IPS DF 6.9 (cell line): Measurements from ENCODE around the gene PTGS2.
"Not testable (repeated sequence)": the region's sequence is repeated elsewhere in the genome, so short reads cannot be mapped to it uniquely, and the experiment has no call there.

ENCODE experiments used
- DNase-seq: peaks from one replicate; pipeline ENCODE4 v3.0.0-alpha.2; 2013; ENCODE audit warnings: low read depth, low spot score
- H3K27ac ChIP-seq: one replicate; pipeline ENCODE4 v1.5.1; 2013; ENCODE audit warnings: low read length, control low read depth
- H3K27me3 ChIP-seq: 2 replicates; pipeline ENCODE4 v1.6.1; 2013; ENCODE audit warnings: mild to moderate bottlenecking, low read length; ENCODE audit not compliant: control insufficient read depth, insufficient read depth
- H3K36me3 ChIP-seq: 2 replicates; pipeline ENCODE4 v1.6.1; 2013; ENCODE audit warnings: low read length; ENCODE audit not compliant: control insufficient read depth, insufficient read depth
- H3K4me1 ChIP-seq: 2 replicates; pipeline ENCODE4 v1.6.1; 2013; ENCODE audit warnings: low read length; ENCODE audit not compliant: control insufficient read depth, insufficient read depth
- H3K4me3 ChIP-seq: 2 replicates; pipeline ENCODE4 v1.5.1; 2013; ENCODE audit warnings: mild to moderate bottlenecking, low read length
- H3K9me3 ChIP-seq: 2 replicates; pipeline ENCODE4 v1.6.1; 2013; ENCODE audit warnings: low read length, inconsistent platforms; ENCODE audit not compliant: control insufficient read depth, insufficient read depth
- WGBS: extraction: QIAGEN DNeasy Blood & Tissue Kit; methylation state at CpG from one replicate; pipeline ENCODE4 v1.1.7; 2013; ENCODE audit warnings: mixed read lengths, missing lambda C conversion rate; ENCODE audit not compliant: insufficient read length, insufficient coverage; 5-methylcytosine and 5-hydroxymethylcytosine counted together

PTGS2 gene

GRCh38 chr1:186670297-186671135 is 9.7 kb downstream of the PTGS2 start:
- no peak overlapping the region for H3K4me3 ChIP-seq
- H3K36me3 ChIP-seq: no peaks in the 10 kb centered on the region
- H3K27ac ChIP-seq: no peak overlapping the region
- H3K27me3 ChIP-seq: no peaks in the 10 kb centered on the region
- H3K4me1 ChIP-seq: no peaks in the 10 kb centered on the region
- WGBS: no CpG with 5 or more reads among the region's 2 CpGs
- no peaks in the 10 kb centered on the region for H3K9me3 ChIP-seq
- no peak for DNase-seq

GRCh38 chr1:186669784-186670183 is 10.4 kb downstream of the PTGS2 start:
- H3K36me3 ChIP-seq, H3K27ac ChIP-seq, DNase-seq, H3K27me3 ChIP-seq, H3K4me1 ChIP-seq, H3K9me3 ChIP-seq, H3K4me3 ChIP-seq: not testable (repeated sequence)
- WGBS: no CpG with 5 or more reads among the region's 3 CpGs

- WGBS: no CpG with 5 or more reads among the region's 8 CpGs
- not testable (repeated sequence) for H3K27ac ChIP-seq, H3K36me3 ChIP-seq, H3K4me3 ChIP-seq, DNase-seq, H3K27me3 ChIP-seq, H3K9me3 ChIP-seq, H3K4me1 ChIP-seq
These were observed 16.0 kb downstream of the PTGS2 start for GRCh38 chr1:186664217-186664616.

GRCh38 chr1:186662752-186663151 is 17.5 kb downstream of the PTGS2 start:
- Histone ChIP-seq H3K36me3 (no peaks in the 10 kb centered on the region), H3K4me1 (no peaks in the 10 kb centered on the region), H3K27me3 (no peaks in the 10 kb centered on the region), H3K27ac (no peak overlapping the region), H3K4me3 (no peak overlapping the region), H3K9me3 (no peaks in the 10 kb centered on the region)
- no peak for DNase-seq

- Histone ChIP-seq H3K4me1 (no peaks in the 10 kb centered on the region), H3K4me3 (no peak overlapping the region), H3K36me3 (no peaks in the 10 kb centered on the region), H3K27ac (no peak overlapping the region), H3K9me3 (no peaks in the 10 kb centered on the region), H3K27me3 (no peaks in the 10 kb centered on the region)
- DNase-seq: no peak
These were observed 20.3 kb downstream of the PTGS2 start for GRCh38 chr1:186659890-186660341.

DNA sequence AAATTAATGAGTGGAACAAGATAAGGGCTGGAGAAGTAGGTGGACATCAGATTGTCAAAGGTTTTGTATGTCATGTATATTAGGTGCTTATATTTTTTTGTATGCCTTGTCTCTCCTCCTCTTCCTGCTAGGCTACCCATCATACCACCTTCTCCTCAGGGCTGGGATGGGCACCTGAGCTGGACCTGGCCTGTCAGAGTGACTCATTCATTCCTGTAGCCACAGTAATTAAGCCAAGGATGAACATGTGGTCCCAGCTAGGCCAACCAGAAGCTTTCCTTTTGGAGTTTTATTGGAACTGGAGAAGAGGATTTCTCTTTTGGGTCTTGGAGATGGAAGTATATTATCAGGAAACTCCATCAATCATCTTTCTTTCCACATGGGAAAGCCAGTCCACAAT is 21.2 kb downstream of the PTGS2 start:
- no peak for DNase-seq
- Histone ChIP-seq H3K27ac (no peak overlapping the region), H3K9me3 (no peaks in the 10 kb centered on the region), H3K27me3 (no peaks in the 10 kb centered on the region), H3K36me3 (no peaks in the 10 kb centered on the region), H3K4me3 (no peak overlapping the region), H3K4me1 (no peaks in the 10 kb centered on the region)

- no peak for DNase-seq
These were observed 22.7 kb downstream of the PTGS2 start for GRCh38 chr1:186657481-186657880.

DNA sequence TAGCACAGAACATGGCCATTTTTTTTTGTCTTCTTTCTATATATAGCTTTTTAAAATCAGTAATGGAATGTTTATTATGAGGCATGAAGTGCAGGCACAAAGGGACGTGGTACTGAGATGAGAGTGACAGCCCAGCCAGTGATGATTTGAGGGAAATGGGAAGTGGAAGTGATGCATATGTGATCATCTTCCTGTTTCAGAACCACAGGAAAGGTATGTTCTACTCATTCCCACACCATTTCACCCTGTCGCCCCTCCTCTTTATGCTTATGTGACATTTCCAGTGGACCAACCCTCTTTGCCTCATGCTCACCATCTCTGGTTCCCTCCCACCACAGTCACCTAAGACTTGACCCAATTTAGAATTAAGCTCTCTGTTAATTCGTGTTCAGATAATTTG is 24.3 kb downstream of the PTGS2 start:
- DNase-seq: no peak
- H3K9me3 ChIP-seq: no peaks in the 10 kb centered on the region
- no peak overlapping the region for H3K27ac ChIP-seq
- no peaks in the 10 kb centered on the region for H3K27me3 ChIP-seq
- H3K4me1 ChIP-seq: no peaks in the 10 kb centered on the region
- no peaks in the 10 kb centered on the region for H3K36me3 ChIP-seq
- no CpG with 5 or more reads among the region's 3 CpGs for WGBS
- H3K4me3 ChIP-seq: no peak overlapping the region

More at GRCh38 chr1:186657481-186657880, 22.7 kb downstream of the PTGS2 start:
- Histone ChIP-seq H3K36me3 (no peaks in the 10 kb centered on the region), H3K9me3 (no peaks in the 10 kb centered on the region), H3K4me1 (no peaks in the 10 kb centered on the region), H3K27ac (no peak overlapping the region), H3K27me3 (no peaks in the 10 kb centered on the region), H3K4me3 (no peak overlapping the region)
- no CpG with 5 or more reads among the region's 2 CpGs for WGBS

DNA sequence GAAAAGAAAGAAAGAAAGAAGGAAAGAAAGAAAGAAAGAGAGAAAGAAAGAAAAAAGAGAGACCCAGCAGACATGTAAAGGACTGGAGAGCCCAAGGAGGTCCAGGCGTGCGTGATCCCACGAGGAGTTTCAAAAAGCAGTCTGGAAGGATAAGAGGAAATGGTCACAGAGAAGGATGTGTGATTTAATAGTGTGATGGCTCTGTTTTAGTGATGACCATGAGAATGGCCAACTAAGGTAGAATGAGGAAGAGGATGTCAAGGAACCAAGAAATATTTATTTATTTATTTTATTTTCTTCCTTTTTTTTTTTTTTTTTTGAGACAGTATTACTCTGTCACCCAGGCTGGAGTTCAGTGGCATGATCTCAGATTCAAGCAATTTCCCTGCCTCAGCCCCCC is 25.5 kb downstream of the PTGS2 start:
- no peak overlapping the region for H3K27ac ChIP-seq
- H3K36me3 ChIP-seq: no peaks in the 10 kb centered on the region
- H3K4me3 ChIP-seq: no peak overlapping the region
- WGBS: no CpG with 5 or more reads among the region's 3 CpGs
- H3K9me3 ChIP-seq: no peaks in the 10 kb centered on the region
- no peak for DNase-seq
- no peaks in the 10 kb centered on the region for H3K4me1 ChIP-seq
- no peaks in the 10 kb centered on the region for H3K27me3 ChIP-seq

DNA sequence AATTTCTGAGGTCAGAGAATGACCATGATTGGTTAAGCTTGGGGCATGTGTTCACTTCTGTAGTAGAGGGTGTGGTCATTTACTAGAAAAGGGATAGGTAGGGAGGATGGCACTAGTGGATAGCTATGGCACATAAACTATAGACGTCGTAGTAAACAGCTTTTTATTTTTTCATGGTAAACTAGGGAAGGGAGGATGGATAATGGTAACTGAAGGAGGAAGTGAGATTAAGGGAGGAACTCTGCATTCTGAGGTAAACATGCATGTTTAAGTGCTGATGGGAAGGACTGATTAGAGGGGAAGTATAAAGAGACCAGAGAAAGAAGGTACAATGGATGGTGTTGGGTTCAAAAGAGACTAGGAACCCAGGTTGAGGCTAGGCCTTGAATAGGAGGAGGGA is 26.9 kb downstream of the PTGS2 start:
- Histone ChIP-seq H3K4me1 (0 out of 2 replicates have a peak, but pooled peaks cover 1% of the 10 kb centered on the region), H3K27ac (no peak overlapping the region), H3K9me3 (no peaks in the 10 kb centered on the region), H3K27me3 (no peaks in the 10 kb centered on the region), H3K4me3 (no peak overlapping the region), H3K36me3 (no peaks in the 10 kb centered on the region)
- no CpG with 5 or more reads among the region's 2 CpGs for WGBS
- DNase-seq: no peak

DNA sequence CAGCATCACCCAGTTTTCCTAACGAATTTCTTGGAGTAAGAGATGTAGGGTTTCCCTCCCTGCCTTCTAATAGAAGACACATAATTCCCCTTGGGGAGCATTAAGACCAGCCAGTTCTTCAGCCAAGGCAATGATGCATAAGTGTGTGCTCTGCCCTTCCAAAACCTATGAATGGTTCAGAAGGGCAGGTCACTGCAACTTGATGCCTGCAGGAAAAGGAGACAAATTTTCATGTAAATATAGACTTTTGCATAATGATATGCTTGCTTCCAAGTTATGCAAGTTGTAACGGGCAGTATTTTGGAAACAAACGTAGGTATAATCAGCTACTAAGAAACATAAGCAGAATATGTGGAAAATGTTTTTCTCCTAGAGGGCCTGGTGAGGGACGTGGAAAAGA is 31.6 kb downstream of the PTGS2 start:
- Histone ChIP-seq H3K27me3 (no peaks in the 10 kb centered on the region), H3K36me3 (no peaks in the 10 kb centered on the region), H3K27ac (no peak overlapping the region), H3K4me1 (0 out of 2 replicates have a peak, but pooled peaks cover 1% of the 10 kb centered on the region), H3K9me3 (no peaks in the 10 kb centered on the region), H3K4me3 (no peak overlapping the region)
- WGBS: no CpG with 5 or more reads among the region's 4 CpGs
- DNase-seq: no peak
